ENCODE data around the gene ZNRF1.

Gene ZNRF1

DNA sequence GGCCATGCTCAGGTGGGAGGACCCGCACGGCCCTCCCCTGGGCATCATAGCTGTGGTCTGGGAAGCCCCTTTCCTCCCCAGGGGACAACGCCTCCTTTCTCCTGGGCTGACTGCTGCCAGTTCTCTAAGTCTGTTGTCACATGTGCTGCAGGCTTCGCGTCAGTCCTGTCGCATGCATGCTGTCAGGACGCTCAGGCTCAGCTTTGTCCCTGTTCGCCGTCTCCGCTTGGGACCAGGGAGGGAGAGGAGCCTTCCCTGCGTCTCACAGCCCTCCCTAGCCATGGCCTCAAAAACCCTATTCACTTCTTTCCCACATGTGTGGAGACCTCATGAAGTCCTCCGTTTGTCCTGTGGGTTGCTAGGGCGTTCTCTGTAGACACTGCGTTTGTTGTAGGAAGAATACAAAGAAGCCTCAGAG is 96.4 kb downstream of the ZNRF1 start:
- in situ Hi-C loops (cut with HindIII; ENCODE audit: low sequenced_read_pairs), result no loop called here

DNA sequence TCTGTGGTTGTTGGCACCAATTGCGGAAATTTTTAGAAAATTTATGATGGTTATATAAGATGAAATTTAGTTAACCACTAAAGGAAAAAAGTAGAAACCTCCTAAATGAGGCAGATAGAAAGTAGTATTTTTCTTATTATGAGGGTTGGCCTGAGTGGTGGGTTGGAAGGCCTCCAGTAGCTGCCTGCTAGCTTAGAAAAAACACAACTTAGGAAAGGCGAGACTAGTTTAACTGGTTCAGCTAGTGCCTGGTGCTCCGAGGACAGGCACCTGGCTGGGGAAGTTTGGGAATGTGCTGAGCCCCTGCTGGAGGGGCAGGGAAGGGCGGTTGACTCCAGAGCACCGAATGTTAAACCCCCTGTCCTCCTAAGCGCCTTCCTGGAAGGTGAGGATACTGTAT is 97.8 kb downstream of the ZNRF1 start:
- in situ Hi-C loops (cut with HindIII; ENCODE audit: low sequenced_read_pairs), result no loop called here

DNA sequence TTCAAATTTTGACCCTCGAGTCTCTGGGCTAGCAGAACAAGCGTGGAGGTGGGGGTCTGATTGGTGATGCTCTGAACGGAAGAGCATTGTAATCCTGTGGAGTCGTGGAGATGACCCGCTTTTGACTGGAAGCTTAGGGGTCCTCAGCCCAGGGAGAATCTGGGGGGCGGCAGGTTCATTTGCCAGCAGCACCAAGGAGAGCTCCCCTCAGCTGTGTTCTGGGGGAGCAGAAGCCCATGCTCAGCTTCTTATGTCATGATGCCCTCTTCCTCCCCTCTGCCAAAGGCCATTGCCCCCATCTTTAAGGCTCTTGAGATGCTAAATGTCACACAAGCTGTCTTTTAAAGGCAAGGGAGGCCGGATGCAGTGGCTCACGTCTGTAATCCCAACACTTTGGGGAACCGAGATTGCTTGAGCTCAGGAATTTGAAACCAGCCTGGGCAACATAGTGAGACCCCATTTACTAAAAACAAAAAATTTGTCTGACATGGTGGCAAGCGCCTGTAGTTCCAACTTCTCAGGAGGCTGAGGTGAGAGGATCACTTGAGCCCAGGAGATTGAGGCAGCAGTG is 98.5 kb downstream of the ZNRF1 start:
- in situ Hi-C loops (cut with HindIII; ENCODE audit: low sequenced_read_pairs), result no loop called here

DNA sequence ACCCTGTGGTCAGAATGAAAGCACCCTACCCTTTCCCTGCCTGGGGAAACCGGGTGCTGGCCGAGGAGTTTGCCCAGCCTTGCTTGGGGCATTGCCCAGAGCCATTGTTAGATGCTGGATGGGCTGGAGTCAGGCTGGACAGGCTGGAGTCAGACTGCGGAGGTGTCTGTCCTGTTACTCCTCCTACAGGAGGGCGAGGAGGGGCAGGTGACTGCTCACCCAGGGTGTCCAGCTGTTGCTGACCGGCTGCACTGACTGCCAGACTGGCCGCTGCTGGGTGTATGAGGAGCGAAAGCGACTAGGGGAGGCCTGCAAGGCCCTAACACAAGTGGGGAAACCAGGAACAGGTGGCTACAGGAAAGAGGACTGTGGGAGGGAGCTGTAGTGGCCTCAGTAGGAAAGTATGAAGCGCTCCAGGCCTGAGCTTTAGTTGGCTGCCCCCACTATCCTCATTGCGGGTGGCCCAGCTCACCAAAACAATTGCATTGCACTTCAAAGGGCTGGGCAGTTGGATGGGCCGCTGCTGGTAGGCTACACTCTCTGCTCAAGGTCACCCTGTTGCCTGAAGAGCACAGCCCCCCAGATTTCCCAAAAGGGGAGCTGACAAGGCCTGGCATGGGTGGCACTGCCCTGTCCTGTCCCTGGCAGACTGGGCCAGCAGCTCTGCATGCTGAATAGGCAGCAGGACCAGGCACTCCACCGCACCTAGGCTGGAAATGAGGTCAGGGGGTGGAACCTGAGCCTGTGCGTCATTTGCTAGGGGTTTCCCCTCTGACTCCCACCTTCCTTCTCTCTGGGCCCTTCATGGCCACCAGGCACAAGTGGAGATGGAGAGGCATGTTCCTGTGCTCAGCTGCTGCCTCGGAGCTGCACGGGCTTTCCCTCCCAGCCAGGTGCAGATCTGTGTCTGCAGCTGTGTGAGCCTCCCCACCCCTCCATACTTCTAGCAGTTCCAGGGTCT is 99.4 kb downstream of the ZNRF1 start:
- in situ Hi-C loops (cut with HindIII; ENCODE audit: low sequenced_read_pairs), result no loop called here

DNA sequence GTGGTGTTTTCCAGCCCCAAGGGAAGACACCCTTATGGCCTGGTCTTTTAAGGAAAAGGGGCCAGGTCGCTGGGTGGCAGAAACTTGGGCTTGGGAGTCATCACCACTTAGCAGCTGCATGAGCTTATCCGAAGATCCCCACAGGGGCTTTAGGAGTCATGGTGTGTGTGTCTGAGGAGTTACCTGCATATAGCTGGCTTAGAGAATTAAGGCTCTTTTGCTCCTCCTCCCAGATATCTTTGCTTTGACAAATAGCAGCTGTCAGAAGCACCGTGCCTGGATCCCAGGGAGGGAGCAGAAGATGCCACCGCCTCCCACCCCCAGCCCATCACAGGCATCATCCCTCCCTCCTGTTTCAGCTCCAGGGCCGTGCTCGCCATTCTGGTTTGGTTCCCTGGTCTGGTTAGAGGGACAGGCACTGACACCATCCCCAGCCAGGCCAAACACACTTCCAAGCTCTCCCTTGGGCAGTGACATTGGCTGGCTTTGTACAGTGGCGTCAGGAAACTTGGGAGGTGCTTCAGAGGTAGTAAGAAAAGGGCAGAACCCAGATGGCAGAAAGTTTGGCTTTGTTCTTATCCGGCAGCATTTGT is 100.3 kb downstream of the ZNRF1 start:
- in situ Hi-C loops (cut with HindIII; ENCODE audit: low sequenced_read_pairs), result no loop called here

DNA sequence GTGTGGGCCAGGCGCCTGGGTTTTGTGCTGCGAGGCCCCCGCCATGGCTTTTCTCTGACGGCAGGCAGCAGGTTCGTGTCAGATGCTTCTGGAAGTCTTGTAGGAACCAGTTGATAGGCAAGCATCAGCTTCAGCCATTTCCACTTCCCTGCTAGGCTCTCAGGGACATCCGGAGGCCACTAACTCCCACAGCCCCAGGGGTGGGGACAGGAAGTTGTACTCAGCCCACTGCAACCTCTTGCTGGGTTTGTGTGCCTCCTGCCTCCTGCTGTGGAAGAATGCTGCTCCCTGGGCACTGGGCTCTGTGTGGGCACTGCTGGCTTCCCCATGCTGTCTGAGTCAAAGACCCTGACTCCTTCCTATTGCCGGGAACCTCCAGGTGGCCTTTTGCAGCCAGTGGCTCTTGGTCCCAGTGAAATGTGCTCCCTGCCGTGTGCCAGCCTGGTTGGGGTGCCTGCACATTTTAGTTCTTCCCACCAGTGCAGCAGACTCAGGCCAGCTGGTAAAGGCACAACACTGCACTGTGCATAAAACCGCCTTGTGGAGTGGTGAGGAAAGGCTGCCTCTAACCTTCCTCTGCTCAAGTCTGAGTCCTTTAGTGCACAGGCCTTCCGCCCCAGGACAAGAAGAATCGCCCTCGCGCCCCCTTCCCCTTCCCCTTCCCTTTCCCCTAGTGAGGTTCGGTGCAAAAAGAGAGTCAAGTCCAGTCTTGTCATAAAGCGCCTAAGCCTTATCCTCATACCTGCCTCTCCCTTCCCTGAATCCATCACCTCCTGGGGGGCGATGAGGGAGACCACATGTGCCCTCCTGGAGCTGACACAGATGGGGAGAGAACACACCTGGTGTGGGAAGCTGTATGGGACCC is 101.1 kb downstream of the ZNRF1 start:
- in situ Hi-C loops (cut with HindIII; ENCODE audit: low sequenced_read_pairs), result no loop called here

DNA sequence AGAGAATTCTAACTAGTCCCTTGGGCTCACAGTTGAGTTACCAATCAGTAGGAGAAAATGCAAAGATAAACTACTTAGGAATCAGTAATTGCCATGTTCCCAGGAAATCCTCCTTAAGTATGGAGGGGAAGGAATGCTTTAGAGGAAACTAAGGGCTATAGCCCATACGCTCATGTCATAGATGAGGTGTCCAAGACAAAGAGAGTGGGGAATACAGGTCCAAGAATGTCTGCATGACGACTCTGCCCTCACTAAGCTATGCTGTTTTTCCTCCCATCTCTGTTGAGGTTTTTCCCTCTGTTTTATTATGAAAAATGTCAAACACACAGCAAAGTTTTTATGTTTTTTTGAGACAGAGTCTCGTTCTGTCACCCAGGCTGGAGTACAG is 101.8 kb downstream of the ZNRF1 start:
- in situ Hi-C loops (cut with HindIII; ENCODE audit: low sequenced_read_pairs), result no loop called here

DNA sequence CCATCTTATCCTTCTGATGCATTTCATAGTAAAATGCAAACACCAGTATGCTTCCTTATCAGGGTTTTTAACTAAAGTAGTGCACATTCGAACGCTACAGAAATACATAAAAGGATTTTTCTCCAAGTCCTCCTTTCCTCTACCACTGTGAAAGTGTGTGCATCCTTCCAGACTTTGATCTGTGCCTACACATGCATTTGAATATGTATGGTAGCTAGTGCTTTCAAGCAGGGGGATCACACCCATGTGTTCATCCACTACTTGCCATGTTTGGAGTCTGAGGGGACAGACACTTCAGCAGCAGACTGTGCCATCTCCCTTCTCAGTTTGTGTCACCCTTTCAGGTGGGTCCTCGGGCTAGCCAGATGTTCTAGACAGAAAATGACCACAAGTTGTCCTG is 102.8 kb downstream of the ZNRF1 start:
- in situ Hi-C loops (cut with HindIII; ENCODE audit: low sequenced_read_pairs), result no loop called here

DNA sequence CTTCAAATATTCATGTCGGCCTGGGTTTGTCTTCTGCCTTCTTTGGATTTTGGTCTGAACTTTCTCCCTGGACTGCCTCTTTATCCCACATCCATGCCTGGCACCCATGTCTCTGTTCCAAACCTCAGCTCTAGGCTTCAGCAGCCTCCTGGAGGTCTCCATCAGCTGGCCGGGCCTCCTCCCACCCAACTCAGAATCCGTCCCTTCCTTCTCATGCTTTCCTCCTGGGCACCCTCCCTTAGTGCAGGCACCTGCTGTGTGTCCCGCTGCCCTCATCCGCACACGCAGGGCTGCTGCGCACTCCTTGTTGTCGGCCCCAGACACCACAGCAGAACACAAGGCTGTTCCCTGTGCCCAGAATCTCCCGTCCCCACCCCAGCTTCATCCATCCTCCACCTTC is 103.8 kb downstream of the ZNRF1 start:
- in situ Hi-C loops (cut with HindIII; ENCODE audit: low sequenced_read_pairs), result no loop called here

DNA sequence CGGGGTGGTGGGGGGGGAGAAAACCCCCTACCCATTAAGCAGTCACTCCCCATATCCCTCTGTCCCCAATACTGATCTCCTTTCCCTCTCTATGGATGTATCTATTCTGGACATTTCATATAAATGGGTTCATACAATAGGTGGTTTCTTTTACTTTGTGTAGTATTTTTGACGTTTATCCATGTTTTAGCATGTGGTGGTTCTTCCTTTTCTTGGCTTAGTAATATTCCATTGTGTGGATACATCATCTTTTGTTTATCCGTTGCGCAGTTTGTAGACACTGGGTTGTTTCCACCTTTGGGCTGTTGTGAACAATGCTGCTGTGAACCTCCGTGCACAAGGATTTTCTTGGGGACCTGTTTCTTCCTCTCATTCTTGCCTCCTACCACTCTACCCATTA is 105.2 kb downstream of the ZNRF1 start:
- in situ Hi-C loops (cut with HindIII; ENCODE audit: low sequenced_read_pairs), result no loop called here

DNA sequence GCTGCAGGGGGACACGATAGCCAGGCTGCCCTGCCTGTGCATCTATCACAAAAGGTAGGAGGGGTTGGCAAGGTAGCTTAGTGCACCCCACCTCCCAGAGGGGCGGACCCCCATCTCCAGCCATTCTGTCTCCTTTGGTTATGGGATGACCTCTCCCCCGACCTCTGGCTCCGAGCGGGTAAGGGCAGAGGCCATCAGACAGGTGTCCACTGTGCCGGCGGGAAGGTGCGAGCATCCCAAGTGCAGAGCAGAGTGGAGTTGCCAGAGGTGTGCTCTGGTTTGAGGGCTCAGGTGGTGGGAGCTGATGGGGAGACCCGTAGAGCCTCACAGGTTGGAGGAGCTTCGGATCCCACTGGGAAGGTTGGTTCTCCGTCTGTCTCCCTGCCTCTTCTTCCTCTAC is 106.0 kb downstream of the ZNRF1 start:
- in situ Hi-C loops (cut with HindIII; ENCODE audit: low sequenced_read_pairs), result loop anchor here (5.0 kb wide), 1 partner anchor 98 kb away; no protein-coding TSS in a partner anchor

DNA sequence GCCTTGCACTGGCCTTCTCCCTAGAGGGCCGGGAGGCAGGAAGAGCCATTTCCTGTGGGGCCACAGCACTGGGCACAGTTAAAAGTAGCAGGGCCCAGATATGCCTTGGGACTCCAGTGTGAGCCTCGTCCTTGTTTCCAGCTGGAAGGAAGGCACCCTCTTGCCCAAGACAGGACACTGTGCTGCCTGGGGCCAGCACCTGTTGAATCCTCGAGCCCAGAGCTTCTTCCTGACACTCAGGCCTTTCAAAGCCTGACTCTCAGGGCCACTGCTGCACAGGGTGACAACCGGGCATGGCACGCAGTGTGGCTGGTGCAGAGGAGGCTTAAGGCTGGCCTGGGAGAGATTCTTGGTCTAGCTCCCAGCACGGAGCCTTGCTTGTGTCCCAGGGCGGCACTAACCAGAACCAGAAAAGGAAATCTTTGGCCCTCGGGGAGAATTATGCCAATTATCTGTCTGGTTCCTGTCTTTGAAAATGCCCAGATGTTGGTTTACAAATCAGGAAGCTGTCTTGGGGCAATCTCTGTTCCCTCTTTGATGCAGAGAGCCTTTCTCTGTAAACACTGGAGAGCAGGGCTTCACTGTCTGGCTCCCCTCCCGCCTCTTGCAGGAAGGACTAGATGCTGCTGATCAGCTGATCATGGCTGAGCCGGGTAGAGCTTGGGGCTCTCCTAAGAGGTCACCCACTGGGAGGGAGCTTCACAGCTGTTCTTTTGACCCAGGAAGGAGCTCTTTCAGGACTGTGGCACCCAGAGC is 106.7 kb downstream of the ZNRF1 start:
- in situ Hi-C loops (cut with HindIII; ENCODE audit: low sequenced_read_pairs), result loop anchor here (5.0 kb wide), 1 partner anchor 98 kb away; no protein-coding TSS in a partner anchor

DNA sequence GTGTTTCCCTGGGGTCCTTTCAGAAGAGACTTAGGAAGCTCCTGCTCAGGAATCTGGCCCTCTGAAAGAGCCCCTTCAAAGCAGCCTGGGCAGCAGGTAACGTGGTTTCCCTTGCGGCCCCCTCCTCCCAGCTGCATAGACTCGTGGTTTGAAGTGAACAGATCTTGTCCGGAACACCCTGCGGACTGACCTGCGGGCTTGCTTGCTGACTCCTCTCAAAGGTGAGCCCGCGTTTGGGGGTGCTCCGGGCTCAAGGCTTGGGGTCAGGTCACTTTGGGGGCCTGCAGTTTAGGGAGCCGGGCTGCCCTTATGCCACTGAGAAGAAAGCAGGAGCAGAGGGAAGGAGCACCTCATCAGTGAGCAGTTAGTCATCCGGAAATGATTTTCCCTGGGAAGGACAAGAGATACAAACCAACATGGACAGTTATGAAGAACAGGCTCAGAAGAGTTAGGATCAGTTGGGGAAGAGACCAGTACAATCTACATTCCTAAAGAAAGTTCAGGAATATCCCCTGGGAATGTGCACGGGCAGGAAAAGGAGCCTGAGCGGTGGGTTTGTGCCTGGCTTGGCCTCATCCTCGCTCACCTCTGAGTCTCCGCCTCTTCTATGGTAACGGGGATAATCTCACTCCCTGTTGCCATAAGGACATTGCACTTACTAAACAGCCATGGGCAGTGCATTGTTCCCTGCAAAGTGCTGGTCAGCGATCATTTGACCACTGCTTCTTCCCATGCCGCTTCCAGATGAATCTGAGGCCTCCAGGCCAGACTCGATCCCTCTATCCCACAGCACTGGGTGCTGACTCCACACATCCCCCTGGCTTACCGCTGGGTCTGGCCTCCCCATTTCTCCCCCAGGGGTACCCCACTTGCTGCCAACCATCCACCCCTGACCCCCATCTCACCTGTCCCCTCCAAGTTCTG is 107.8 kb downstream of the ZNRF1 start:
- in situ Hi-C loops (cut with HindIII; ENCODE audit: low sequenced_read_pairs), result loop anchor here (5.0 kb wide), 1 partner anchor 99 kb away; no protein-coding TSS in a partner anchor

DNA sequence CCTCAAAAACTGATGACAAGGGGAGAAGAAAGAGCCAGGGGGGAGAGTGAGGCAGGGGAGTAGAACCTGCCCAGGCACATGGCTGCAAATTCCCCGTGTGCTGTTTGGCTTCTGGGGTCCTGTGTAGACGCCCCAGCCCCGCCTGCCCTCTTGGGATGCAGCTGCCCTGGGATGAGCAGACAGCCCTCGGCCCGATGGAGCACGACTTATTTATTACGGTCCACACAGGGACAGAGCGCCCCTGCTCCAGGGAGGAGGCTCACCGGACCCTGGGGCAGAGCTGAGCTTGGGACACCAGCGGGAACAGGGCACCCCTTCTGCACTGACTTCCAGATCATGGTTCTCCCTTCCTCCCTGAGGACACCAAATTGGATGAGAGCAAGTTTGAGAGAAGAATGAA is 108.7 kb downstream of the ZNRF1 start:
- in situ Hi-C loops (cut with HindIII; ENCODE audit: low sequenced_read_pairs), result loop anchor here (5.0 kb wide), 1 partner anchor 100 kb away; no protein-coding TSS in a partner anchor

DNA sequence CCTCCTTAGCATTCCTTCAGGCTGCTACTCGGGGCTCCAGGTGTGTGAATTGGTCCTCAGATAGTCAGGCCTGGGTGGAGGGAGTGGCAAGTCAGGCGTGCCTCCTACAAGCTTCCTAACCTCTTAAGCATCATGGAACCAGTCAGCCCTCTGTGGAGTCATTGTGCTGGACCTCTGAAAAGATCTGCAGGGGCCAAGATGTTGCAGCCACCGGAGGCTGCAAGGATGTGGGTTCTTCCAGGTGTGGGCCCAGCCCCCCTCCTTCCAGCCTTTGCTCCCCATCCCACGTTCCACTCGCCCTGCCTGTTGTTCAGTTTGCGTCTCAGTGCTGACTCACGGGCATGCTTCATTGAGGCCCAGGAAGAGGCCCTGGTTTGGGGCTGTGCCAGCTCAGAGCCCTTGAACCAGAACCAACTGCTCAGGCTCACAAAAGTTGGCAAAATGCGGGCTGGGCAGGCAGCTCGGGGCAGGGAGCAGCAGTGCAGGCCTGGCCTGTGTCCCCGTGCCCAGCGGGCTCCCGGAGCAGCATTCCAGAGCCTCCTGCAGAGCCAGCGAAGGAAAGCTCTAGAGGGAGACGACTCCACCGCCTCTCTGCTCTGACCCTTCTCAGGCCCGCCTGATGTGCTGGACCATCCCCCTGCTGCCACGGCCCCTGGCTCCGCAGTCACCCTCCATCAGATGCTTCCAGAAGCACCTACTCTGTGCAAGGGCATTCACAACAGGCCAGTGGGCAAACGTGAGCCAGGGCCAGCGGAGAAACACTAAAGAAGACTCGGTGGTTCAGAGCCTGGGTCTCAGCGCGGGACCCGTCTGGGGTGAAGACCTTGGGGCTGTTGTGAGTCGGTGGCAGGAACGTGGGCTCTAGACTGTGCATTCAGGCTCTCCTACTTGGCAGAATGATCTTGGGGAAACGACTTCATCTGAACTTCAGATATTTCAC is 110.2 kb downstream of the ZNRF1 start:
- in situ Hi-C loops (cut with HindIII; ENCODE audit: low sequenced_read_pairs), result loop anchor here (5.0 kb wide), 1 partner anchor 102 kb away; no protein-coding TSS in a partner anchor

DNA sequence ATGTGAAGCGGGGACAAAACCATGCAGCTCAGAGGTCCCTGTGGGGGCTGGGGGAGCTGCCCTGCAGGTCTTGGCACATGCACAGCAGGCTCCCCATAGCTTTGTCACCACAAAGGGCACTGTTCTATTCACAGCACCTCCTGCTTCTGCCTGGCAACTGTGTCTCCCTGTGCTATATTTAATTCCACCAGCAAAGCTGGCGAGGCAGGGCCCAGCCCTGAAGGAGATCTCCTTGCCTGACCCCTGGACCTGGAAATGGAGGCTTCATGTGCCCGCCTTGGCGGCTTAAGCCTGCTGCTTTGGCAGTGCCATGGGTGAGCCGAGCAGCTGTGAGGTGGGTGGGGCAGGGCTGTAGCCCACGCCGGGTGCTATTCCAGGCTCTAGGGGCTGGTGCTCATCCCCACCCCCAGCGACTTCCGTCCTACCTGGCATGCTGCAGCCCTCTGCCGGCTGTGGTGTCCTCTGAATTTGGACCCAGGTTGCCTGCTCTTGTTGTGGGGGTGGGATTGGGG is 111.0 kb downstream of the ZNRF1 start:
- in situ Hi-C loops (cut with HindIII; ENCODE audit: low sequenced_read_pairs), result loop anchor here (5.0 kb wide), 1 partner anchor 102 kb away; no protein-coding TSS in a partner anchor

DNA sequence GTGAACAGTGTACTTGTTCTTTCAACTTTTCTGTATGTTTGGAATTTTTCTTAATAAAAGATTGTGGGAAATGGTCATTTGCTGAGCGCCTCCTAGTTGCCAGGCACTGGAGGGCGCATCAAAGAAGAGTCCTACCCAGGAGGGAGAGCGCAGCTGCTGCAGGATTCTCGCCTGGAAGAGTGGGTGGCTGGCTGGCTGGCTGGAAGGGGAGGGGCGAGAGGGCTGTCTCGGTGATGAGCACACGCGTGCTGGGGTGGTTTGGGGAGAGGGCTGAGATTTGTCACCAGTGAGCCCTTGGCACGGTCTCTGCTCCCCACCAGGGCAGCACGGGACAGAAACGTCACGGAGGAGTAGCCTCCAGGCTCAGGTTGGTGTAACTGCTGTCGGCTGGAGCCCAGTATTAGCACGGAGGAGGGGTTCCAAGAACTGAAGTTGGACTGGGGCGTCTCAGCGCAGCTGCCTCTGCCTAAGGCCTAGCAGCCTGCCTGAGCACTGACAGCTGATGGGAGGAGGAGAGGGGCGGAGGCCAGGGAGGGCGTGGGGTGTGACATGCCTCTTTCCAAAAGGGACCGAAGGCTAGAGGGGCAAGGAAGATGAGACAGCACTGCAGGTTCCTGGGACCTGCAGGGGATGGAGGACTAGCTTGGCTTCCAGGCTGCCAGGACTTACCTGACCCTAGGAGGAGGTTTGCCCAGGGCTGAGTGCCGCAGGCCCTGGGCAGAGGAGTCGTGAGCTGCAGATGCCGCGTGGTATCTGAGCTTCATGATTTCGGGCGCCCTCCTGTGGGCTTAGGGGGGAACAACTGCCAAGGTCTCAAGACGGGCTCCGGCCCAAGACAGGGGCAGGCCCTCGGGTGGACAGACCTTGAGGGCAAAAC is 112.1 kb downstream of the ZNRF1 start:
- in situ Hi-C loops (cut with HindIII; ENCODE audit: low sequenced_read_pairs), result no loop called here
